Measurements from ENCODE around the gene C14orf132.

DNA sequence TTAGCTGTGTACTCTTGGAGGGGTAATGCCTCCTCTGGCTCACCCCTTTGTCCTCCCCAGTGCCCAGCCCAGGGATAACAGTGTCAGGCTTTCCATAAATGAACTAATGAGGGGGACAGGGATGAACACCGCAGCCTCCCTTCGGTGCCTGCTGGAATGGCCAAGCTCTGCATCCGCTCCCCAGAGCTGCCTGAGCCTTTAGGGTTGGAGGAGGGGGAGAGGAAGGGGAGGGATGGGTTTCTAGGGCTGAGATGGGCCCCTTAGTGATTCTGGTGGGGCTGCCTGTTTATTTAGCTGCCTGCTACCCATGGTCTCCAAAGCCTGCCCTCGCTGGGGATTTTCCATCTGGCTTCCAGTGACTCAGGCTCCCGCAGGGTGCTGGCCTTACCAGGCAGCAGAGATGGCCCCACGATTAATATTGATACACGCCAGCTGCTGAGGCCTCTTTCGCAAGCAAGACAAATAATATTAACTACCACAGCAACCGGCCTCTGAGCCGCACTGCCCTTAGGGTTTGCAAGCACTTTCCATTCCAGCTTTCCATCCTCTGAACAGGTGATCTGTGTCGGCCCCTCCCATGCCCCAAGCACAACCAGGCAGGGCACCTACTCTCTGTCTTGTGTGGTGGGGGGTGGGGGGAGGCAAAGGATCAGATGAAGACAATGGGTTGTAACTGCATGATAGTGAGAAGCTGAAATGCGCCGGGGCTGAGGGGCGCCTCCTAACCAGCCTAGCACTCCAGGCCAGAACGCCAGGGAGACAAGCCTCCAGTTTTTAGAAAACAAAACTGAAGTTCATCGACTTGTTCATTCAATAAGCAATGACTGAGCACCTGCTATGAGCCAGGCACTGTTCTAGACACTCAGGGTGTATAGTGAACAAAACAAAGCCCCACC is 56.7 kb downstream of the C14orf132 start:
- no peak for TF ChIP-seq CTCF (conservative IDR thresholded peaks at IDR 0.05; ENCODE audit: low read length)
- TF ChIP-seq EZH2phosphoT487 (IDR thresholded peaks at IDR 0.05; ENCODE audit: borderline replicate concordance): no peak
